GM19455 (cell line): Measurements from ENCODE around the gene DDX51.

Experiments
- ATAC-seq: cut with Tn5 transposase; IDR thresholded peaks from one replicate; pipeline ENCODE4 v1.9.1; 2021; ENCODE audit not compliant: unreplicated experiment

DDX51 gene

DNA sequence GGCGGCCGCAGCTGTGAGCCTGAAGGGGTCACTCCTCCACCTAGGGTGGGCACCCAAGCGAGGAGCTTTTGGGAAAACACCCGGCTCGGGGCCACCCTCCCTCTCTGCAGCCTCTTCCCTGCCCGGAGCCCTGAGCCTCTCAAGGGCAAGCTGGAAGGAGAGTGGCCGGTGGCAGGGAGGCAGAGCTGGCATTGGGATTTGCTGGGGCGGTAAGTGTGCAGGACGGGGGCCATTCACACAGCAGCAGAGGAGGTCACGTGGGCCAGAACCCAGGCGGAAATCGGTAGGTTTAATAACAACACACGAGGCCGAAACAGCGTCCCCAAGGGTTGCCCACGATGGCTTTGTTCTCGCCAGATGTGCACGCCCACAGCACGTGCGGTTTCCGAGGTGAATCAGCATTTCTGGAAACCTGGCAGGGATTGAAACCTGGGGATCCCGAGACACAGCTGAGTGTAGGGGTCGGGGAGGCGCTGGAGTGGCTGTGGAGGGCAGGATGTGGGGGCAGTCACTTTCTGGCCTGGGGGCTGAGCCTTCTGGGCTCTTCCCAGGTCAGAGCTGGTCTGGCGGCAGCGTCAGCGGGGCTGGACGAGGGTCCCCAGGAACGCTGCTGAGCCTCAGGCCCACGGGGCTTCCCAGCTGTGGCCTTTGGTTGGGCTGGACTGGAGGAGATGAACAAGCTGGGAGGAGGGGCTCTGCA, 23.6 kb upstream of the DDX51 start:
- no peak for ATAC-seq

- no peak for ATAC-seq
Observed at GRCh38 chr12:132166801-132167591, 22.9 kb upstream of the DDX51 start.

DNA sequence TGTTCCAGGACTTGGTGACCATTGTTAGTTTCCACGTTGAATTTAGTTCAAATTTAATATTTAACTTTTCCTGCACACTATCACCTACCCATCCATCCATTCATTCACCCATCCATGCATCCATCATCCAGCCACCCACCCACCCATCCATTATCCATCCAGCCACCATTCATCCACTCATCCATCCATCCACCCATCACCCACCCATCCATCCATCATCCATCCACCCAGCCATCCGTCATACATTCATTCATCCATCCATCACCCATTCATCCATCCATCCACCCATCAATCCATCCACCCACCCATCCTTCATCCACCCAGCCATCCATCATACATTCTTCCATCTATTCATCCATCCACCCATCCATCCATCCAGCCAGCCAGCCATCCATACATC, 22.0 kb upstream of the DDX51 start:
- ATAC-seq = no peak

GRCh38 chr12:132165584-132165983, 21.5 kb upstream of the DDX51 start:
- ATAC-seq = no peak

GRCh38 chr12:132164426-132164825, 20.3 kb upstream of the DDX51 start:
- no peak for ATAC-seq

DNA sequence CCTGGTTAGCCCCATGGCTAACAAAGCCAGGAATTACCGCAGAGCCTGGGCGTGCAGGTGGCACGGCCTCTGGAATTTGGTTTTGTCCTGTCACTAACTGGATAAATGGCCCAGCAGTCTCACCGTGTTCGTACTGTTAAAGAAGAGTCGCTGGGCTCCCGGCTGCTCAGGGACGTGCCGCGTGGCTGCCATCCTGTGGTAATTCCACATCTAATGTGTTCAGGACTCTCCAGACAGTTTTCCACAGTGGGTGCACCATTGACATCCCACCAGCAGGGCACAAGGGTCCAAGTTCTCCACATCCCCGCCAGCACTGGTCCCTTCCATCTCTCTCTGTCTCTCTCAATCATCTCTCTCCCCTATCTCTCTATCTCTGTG, 19.8 kb upstream of the DDX51 start:
- ATAC-seq = no peak

GRCh38 chr12:132163041-132163910, 19.2 kb upstream of the DDX51 start:
- no peak for ATAC-seq

- no peak for ATAC-seq
Observed at GRCh38 chr12:132162508-132163031, 18.5 kb upstream of the DDX51 start.

DNA sequence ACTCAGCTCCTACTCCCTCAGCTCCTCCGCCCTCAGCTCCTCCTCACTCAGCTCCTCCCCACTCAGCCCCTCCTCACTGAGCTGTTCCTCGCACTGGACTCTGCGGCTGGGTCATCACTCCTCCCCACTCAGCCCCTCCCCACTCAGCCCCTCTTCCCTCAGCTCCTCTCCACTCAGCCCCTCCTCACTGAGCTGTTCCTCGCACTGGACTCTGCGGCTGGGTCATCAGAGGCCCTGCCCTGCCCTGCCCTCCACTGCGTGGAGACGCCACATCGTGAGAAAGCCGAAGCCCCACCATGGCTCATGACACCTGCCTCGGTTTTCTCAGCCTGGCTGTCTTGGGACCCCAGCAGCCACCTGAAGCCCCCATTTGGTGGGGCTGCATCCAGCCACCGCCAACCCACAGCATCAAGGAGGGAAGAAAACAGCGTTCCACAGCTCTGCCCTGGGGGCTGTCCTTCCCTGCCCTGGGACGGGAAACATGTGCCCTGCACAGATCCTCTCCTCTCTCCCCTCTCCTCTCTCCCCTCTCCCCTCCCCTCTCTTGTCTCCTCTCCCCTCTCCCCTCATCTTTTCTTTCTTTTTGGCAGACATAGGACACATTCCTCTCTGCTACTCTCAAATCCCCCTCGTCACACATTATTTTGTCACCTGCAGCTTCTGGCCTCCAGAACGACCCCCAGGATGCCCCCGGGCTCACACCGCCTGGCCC, 17.8 kb upstream of the DDX51 start:
- no peak for ATAC-seq

DNA sequence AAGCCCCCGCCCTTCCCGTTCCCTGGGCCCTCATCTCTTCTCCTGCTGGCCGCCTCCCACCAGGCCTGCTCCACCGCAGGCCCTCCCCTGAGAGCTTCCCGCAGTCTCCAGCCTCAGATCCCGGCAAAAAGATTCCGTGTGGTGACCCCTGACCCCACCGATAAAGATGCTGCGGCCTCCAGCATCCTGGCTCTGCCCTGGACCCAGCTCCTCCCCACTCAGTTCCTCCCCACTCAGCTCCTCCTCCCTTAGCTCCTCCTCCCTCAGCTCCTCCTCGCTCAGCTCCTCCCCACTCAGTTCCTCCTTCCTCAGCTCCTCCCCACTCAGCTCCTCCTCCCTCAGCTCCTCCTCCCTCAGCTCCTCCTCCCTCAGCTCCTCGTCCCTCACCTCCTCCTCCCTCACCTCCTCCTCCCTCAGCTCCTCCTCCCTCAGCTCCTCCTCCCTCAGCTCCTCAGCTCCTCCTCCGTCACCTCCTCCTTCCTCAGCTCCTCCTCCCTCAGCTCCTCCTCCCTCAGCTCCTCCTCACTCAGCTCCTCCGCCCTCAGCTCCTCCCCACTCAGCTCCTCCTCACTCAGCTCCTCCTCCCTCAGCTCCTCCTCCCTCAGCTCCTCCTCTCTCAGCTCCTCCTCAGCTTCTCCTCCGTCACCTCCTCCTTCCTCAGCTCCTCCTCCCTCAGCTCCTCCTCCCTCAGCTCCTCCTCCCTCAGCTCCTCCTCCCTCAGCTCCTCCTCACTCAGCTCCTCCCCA, 17.1 kb upstream of the DDX51 start:
- no peak for ATAC-seq

GRCh38 chr12:132160601-132161035, 16.5 kb upstream of the DDX51 start:
- no peak for ATAC-seq

DNA sequence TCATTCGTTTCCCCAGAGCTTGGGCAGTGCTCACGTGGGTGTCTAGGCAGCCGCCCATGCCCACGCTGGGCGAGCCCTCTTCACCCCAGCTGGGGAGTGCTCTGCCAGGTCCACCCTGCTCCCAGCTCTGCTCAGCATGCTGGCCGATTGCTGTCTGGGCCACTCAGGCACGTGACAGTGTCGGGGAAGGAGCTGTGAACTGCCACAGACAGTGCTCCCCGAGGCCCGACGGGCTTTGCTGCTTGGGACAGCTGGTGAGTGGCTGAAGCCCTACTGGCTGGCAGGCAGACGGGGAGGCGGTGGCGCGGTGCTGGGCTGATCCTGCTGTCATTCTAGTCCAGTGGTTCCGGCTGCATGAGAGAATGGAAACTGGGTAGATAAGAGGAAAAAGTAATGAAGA, 15.9 kb upstream of the DDX51 start:
- ATAC-seq = no peak

GRCh38 chr12:132159555-132160003, 15.5 kb upstream of the DDX51 start:
- ATAC-seq = no peak

DNA sequence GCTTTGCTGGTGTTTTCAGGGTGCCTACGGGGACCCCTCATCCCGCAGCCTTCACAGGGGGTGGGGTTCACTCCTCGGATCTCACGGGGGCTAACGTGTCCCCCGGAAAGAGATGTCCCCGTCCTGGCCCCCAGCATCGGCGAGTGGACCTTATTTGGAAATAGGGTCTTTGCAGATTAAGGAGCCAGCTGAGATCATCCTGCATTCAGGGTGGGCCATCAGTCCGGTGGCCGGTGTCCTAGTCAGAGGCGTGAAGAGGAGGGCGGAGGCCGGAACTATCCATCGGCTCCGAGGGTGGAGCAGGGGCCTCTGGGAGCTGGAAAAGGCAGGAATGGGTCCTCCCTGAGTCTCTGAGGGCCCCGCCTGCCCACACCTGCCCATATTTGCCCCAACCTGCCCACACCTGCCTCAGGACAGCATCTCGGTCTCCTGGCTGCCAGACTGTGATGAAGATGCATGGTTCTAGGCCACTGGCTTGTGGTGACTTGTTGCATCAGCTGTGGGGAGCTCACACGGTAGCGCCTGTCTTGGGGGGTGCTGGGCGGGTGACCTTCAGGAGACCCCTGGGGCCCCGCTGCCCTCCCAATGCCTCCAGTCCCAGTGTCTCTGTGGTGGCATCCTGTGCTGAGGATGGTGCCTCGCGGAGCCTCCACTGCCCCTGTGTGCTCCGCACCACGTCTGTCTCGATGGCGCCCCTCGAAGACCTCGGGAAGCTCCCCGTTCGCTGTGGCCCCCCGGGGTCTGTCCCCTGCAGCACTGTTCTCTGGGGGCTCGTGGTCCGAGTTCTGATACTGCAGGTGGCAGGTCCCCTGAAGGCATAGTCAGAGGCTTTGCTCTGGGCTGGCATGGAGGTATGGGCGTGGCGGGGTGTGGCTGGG, 14.8 kb upstream of the DDX51 start:
- no peak for ATAC-seq

DNA sequence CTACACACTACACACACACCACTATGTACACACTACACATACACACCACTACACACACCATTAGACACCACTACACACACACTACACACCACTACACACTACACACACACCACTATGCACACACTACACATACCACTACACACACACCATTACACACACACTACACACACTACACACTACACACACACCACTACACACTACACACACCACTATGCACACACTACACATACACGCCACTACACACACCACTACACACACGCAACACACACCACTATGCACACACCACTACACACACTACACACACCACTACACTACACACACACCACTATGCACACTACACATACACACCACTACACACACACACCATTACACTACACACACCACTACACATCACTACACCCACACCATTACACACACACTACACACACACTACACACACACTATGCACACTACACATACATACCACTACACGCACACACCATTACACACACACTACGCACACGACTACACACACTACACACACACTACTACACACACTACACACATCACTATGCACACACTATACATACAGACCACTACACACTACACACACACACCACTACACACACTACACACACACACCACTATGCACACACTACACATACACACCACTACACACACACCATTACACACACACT, 13.8 kb upstream of the DDX51 start:
- ATAC-seq = no peak

GRCh38 chr12:132156573-132157325, 12.6 kb upstream of the DDX51 start:
- no peak for ATAC-seq

- ATAC-seq = no peak
Observed at GRCh38 chr12:132155771-132156572, 11.9 kb upstream of the DDX51 start.
